Mesothelial cell of epicardium (in vitro differentiated cells): ENCODE measurements around the gene PTPRQ. TPM values are rescaled to one million over a fixed set of nuclear protein-coding genes. Genes with fewer than 3 reads are reported as not detected.

Source experiments
- DNase-seq, 2 experiments: peaks; one replicate each; pipeline ENCODE4 v3.0.0; 2021; ENCODE audit warnings: low spot score in 2 of 2; ENCODE audit not compliant: unreplicated experiment in 2 of 2
- H3K27ac Mint-ChIP-seq: 2 replicates; pipeline ENCODE4 v1.8.0; 2021; ENCODE audit warnings: mixed read lengths
- H3K27me3 Mint-ChIP-seq: 2 replicates; pipeline ENCODE4 v1.8.0; 2021; ENCODE audit warnings: low read depth, mixed read lengths
- H3K36me3 Mint-ChIP-seq: 2 replicates; pipeline ENCODE4 v1.8.0; 2021; ENCODE audit warnings: mixed read lengths
- H3K4me1 Mint-ChIP-seq: 2 replicates; pipeline ENCODE4 v1.8.0; 2021; ENCODE audit warnings: mixed read lengths
- H3K4me3 Mint-ChIP-seq: 2 replicates; pipeline ENCODE4 v1.8.0; 2021; ENCODE audit warnings: mild to moderate bottlenecking, moderate library complexity, mixed read lengths
- H3K9me3 Mint-ChIP-seq: 2 replicates; pipeline ENCODE4 v1.8.0; 2021; ENCODE audit warnings: mixed read lengths
- CTCF ChIP-seq: fragments of 200-600 bp; sonication (generic); IDR thresholded peaks from one replicate; pipeline ENCODE4 v1.5.0; 2021; ENCODE audit warnings: antibody characterized with exemption; ENCODE audit not compliant: unreplicated experiment
- total RNA-seq: library from RNA; stranded (reverse); gene quantifications from 3 replicates; pipeline ENCODE4 v1.2.1, GENCODE V29; 2021

PTPRQ gene
- total RNA-seq, 1 donor from 2014 or later: 17.5 TPM

GRCh38 chr12:80411787-80412186 lies 32.2 kb upstream of the PTPRQ start:
- no peak overlapping the region for H3K27ac Mint-ChIP-seq
- DNase-seq: no peak
- peaks cover 6% of the 10 kb centered on the region for H3K4me1 Mint-ChIP-seq
- no peak overlapping the region for H3K4me3 Mint-ChIP-seq
- no peaks in the 10 kb centered on the region for H3K9me3 Mint-ChIP-seq
- H3K27me3 Mint-ChIP-seq: peaks cover 5% of the 10 kb centered on the region
- no peaks in the 10 kb centered on the region for H3K36me3 Mint-ChIP-seq
- TF ChIP-seq CTCF: no peak

GRCh38 chr12:80412343-80412953 lies 31.6 kb upstream of the PTPRQ start:
- peaks cover 11% of the 10 kb centered on the region for H3K4me1 Mint-ChIP-seq
- peaks cover 5% of the 10 kb centered on the region for H3K27me3 Mint-ChIP-seq
- H3K9me3 Mint-ChIP-seq: no peaks in the 10 kb centered on the region
- no peaks in the 10 kb centered on the region for H3K36me3 Mint-ChIP-seq
- peak; percentile 95 for TF ChIP-seq CTCF
- no peak overlapping the region for H3K27ac Mint-ChIP-seq
- DNase-seq: no peak
- no peak overlapping the region for H3K4me3 Mint-ChIP-seq

GRCh38 chr12:80413462-80413861 lies 30.6 kb upstream of the PTPRQ start:
- Mint-ChIP-seq H3K27me3 (peaks cover 3% of the 10 kb centered on the region), H3K4me1 (peaks cover 19% of the 10 kb centered on the region), H3K36me3 (no peaks in the 10 kb centered on the region), H3K27ac (no peak overlapping the region), H3K9me3 (no peaks in the 10 kb centered on the region), H3K4me3 (no peak overlapping the region)
- TF ChIP-seq CTCF: no peak
- DNase-seq: no peak

GRCh38 chr12:80415466-80415865 lies 28.6 kb upstream of the PTPRQ start:
- H3K4me1 Mint-ChIP-seq: peaks cover 37% of the 10 kb centered on the region
- no peak overlapping the region for H3K4me3 Mint-ChIP-seq
- H3K27me3 Mint-ChIP-seq: peaks cover 3% of the 10 kb centered on the region
- no peak for DNase-seq
- no peak for TF ChIP-seq CTCF
- no peak overlapping the region for H3K27ac Mint-ChIP-seq
- no peaks in the 10 kb centered on the region for H3K36me3 Mint-ChIP-seq
- H3K9me3 Mint-ChIP-seq: no peaks in the 10 kb centered on the region

GRCh38 chr12:80419644-80420043 lies 24.4 kb upstream of the PTPRQ start:
- Mint-ChIP-seq H3K9me3 (no peaks in the 10 kb centered on the region), H3K4me1 (peaks cover 57% of the 10 kb centered on the region), H3K27ac (peak overlapping the region; percentile 44), H3K4me3 (no peak overlapping the region), H3K27me3 (peaks cover 2% of the 10 kb centered on the region), H3K36me3 (no peaks in the 10 kb centered on the region)
- TF ChIP-seq CTCF: no peak
- DNase-seq: no peak

- Mint-ChIP-seq H3K4me1 (peaks cover 60% of the 10 kb centered on the region), H3K4me3 (no peak overlapping the region), H3K36me3 (no peaks in the 10 kb centered on the region), H3K27me3 (peaks cover under 1% of the 10 kb centered on the region), H3K27ac (no peak overlapping the region), H3K9me3 (no peaks in the 10 kb centered on the region)
- no peak for TF ChIP-seq CTCF
- DNase-seq: no peak
Observed at GRCh38 chr12:80420075-80420474, 24.0 kb upstream of the PTPRQ start.
